ENCODE measurements around the gene CNOT6. TPM values are rescaled to one million over a fixed set of nuclear protein-coding genes. Genes with fewer than 3 reads are reported as not detected.

CNOT6 gene
- total and polyA plus RNA-seq, 10 of the 15 experiments (the other 5 are each of a cell fraction or from before 2014, with no cell fraction given), result 3.8 to 22.1 (median 12.1) TPM

DNA sequence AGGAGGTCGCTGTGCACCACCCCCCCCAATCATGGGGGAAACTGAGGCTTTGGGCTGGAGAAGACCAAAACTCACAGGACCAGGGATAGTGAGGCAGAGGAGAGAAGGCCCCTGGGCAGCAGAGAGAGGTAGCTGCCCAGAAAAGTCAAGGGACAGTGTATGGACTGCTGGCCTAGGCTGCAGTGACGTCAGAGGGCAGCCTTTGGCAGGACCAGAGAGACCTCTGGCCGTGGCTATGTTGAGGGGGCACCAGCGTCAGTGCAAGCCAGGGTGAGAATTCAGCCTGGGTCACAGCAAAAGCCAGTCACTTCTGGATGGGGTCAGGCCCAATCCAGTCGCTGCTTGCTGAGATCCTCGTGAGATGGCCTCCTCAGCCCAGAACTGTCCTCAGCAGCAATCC lies 128.7 kb downstream of the CNOT6 start (continued):
- no peak for TF ChIP-seq TBL1XR1 (IDR thresholded peaks at IDR 0.05; ENCODE audit: low read depth, low read length)
- TF ChIP-seq, protein P1, sequence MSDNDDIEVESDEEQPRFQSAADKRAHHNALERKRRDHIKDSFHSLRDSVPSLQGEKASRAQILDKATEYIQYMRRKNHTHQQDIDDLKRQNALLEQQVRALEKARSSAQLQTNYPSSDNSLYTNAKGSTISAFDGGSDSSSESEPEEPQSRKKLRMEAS (IDR thresholded peaks at IDR 0.05; ENCODE audit: low read depth, low read length), result no peak
- TF ChIP-seq HDGF (IDR thresholded peaks at IDR 0.05), result no peak
- TF ChIP-seq TARDBP (IDR thresholded peaks at IDR 0.05; ENCODE audit: borderline replicate concordance), result no peak
- no peak for TF ChIP-seq TCF3 (IDR thresholded peaks at IDR 0.05; ENCODE audit: borderline replicate concordance, insufficient read depth, low read depth, low read length)
- TF ChIP-seq SMAD5 (IDR thresholded peaks at IDR 0.05; ENCODE audit: low read depth), result no peak
- TF ChIP-seq EGR1 (IDR thresholded peaks at IDR 0.05; ENCODE audit: borderline replicate concordance in 1 of 2, low read depth in 2 of 2, low read length in 2 of 2), result no peak
- no peak for TF ChIP-seq POLR2AphosphoS2 (IDR thresholded peaks at IDR 0.05; ENCODE audit: low read depth, low read length)
- TF ChIP-seq, protein P2, sequence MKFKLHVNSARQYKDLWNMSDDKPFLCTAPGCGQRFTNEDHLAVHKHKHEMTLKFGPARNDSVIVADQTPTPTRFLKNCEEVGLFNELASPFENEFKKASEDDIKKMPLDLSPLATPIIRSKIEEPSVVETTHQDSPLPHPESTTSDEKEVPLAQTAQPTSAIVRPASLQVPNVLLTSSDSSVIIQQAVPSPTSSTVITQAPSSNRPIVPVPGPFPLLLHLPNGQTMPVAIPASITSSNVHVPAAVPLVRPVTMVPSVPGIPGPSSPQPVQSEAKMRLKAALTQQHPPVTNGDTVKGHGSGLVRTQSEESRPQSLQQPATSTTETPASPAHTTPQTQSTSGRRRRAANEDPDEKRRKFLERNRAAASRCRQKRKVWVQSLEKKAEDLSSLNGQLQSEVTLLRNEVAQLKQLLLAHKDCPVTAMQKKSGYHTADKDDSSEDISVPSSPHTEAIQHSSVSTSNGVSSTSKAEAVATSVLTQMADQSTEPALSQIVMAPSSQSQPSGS (IDR thresholded peaks at IDR 0.05; ENCODE audit: low read length), result no peak
- TF ChIP-seq NR2C1 (IDR thresholded peaks at IDR 0.05), result no peak
- no peak for TF ChIP-seq IKZF1 (conservative IDR thresholded peaks at IDR 0.05)

DNA sequence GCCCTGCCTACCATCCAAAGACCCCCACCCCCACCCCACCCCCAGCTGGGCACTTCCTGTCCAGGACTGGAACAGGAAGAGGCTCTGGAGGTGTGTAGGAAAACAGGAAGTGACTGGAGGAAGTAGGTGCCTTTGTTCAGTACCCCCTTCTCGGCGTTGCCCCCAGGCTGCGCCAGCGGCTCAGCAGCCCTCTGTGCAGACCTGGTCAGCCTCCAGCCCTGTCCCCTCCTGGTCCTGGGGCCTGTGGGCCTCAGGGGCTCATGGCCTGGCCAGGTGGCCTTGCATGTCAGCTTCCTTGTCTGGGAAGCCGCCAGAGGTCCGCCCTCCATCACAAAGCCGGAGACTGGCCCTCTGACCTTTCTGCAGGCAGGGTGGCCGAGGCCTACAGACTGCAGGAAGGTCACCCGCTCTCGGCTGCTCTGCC lies 129.2 kb downstream of the CNOT6 start:
- H3K36me3 ChIP-seq (ENCODE audit: control insufficient read depth in 2 of 2, insufficient read depth in 2 of 2, low read length in 1 of 2), result no peaks in the 10 kb centered on the region
- no peak overlapping the region for H3K4me3 ChIP-seq
- ChIA-PET CTCF (no interaction called here), SMC1A (ENCODE audit: uncharacterized antibody, unreplicated experiment) (no interaction called here), POLR2A (no interaction called here), RAD21 (ENCODE audit: unreplicated experiment) (no interaction called here)
- no peaks in the 10 kb centered on the region for H3K9me3 ChIP-seq (replicated peaks; ENCODE audit: control insufficient read depth, insufficient read depth, low read length)
- no peaks in the 10 kb centered on the region for H4K20me1 ChIP-seq (ENCODE audit: control insufficient read depth, insufficient read depth)
- 57% methylated on average over 10 of the region's 10 CpGs for WGBS (ENCODE audit: insufficient coverage, insufficient replicate concordance, low lambda C conversion rate, missing lambda C conversion rate)
- no peak overlapping the region for H2AFZ ChIP-seq (ENCODE audit: control insufficient read depth, low read depth, low read length)
- H3K4me2 ChIP-seq (ENCODE audit: control insufficient read depth, insufficient read depth), result no peak overlapping the region
- TF ChIP-seq, protein P3, sequence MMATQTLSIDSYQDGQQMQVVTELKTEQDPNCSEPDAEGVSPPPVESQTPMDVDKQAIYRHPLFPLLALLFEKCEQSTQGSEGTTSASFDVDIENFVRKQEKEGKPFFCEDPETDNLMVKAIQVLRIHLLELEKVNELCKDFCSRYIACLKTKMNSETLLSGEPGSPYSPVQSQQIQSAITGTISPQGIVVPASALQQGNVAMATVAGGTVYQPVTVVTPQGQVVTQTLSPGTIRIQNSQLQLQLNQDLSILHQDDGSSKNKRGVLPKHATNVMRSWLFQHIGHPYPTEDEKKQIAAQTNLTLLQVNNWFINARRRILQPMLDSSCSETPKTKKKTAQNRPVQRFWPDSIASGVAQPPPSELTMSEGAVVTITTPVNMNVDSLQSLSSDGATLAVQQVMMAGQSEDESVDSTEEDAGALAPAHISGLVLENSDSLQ (IDR thresholded peaks at IDR 0.05), result no peak
- no peak for TF ChIP-seq CHD2 (IDR thresholded peaks at IDR 0.05; ENCODE audit: borderline replicate concordance, low read depth, low read length)
- TF ChIP-seq TCF12 (IDR thresholded peaks at IDR 0.05; ENCODE audit: low read depth, low read length), result no peak
- TF ChIP-seq, protein P4, sequence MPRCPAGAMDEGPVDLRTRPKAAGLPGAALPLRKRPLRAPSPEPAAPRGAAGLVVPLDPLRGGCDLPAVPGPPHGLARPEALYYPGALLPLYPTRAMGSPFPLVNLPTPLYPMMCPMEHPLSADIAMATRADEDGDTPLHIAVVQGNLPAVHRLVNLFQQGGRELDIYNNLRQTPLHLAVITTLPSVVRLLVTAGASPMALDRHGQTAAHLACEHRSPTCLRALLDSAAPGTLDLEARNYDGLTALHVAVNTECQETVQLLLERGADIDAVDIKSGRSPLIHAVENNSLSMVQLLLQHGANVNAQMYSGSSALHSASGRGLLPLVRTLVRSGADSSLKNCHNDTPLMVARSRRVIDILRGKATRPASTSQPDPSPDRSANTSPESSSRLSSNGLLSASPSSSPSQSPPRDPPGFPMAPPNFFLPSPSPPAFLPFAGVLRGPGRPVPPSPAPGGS (IDR thresholded peaks at IDR 0.05; ENCODE audit: borderline replicate concordance, insufficient read depth, low read depth, low read length, poor library complexity, severe bottlenecking), result no peak
- TF ChIP-seq PML (IDR thresholded peaks at IDR 0.05; ENCODE audit: low read length), result no peak
- no peak overlapping the region for H3K27ac ChIP-seq (ENCODE audit: control insufficient read depth, insufficient read depth)
- H3K4me1 ChIP-seq (ENCODE audit: control insufficient read depth, insufficient read depth, low read length), result no peaks in the 10 kb centered on the region
- in situ Hi-C loops (cut with MboI), result no loop called here
- FAIRE-seq (no peak), DNase-seq (ENCODE audit: low read depth, low spot score) (no peak), ATAC-seq (no peak)
- H3K79me2 ChIP-seq (ENCODE audit: control insufficient read depth, insufficient read depth, low read length), result no peaks in the 10 kb centered on the region
- no peaks in the 10 kb centered on the region; a peak in 2 of 4 replicates for H3K27me3 ChIP-seq (replicated peaks in 1 of 2; ENCODE audit: control insufficient read depth in 2 of 2, insufficient read depth in 2 of 2, low read length in 1 of 2)
- H3K9ac ChIP-seq (ENCODE audit: control insufficient read depth, insufficient read depth, low read length), result no peak overlapping the region
- intact Hi-C loops (cut with micrococcal nuclease; ENCODE audit: unreplicated experiment), result no loop called here
- BruUV-seq (replicated peaks), result no TSS peak

Measured in GM12878 (cell line).